COLO829 (cell line): ENCODE measurements around the gene CCAR1.
"Not testable (repeated sequence)": the region's sequence is repeated elsewhere in the genome, so short reads cannot be mapped to it uniquely, and the experiment has no call there.

Source experiments
- DNase-seq: peaks from one replicate; pipeline ENCODE4 v3.0.0; 2012; ENCODE audit warnings: low spot score

The CCAR1 gene

DNA sequence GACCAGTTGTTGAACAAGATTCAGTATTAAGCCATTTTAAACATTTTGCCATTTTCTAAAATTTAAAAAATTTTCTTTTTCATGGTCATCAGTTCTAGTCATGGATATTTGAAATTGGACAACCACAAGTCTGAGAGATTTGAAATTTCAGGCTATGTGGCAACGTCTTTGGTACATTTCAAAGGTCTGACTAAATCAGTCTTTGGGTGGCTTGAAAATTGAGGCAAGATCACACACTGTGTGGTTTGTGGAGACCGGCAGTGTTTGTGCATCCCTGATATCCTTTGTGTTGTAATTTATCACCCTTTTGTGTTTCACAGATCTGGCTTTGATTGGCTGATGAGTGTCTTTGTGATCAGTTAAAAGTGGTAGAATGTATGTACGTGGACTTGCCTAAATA is 35.7 kb downstream of the CCAR1 start:
- no peak for DNase-seq

GRCh38 chr10:68759223-68759863 is 38.3 kb downstream of the CCAR1 start:
- DNase-seq, result no peak

DNA sequence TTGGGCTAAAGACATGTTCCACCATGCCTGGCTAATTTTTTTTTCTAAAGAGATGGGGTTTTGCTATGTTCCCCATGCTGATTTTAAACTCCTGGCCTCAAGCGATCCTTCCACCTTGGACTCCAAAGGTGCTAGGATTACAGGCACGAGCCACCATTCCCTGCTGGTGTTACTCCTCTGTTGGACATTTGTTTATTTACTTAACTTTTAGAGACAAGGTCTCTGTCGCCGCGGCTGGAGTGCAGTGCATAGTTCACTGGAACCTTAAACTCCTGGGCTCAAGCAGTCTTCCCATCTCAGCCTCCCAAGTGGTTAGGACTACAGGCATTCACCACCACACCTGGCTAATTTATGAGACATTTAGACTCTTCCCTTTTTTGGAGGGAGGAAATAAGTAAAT is 38.9 kb downstream of the CCAR1 start:
- DNase-seq, result no peak

DNA sequence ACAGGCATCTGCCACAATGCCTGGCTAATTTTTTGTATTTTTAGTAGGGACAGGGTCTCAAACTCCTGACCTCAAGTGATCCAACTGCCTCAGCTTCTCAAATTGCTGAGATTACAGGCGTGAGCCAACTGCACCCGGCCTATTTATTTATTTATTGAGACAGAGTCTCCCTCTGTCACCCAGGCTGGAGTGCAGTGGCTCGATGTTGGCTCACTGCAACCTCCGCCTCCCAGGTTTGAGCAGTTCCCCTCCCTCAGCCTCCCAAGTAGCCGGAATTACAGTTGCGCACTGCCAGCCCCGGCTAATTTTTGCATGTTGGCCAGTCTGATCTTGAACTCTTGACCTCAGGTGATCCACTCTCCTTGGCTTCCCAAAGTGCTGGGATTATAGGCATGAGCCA is 46.4 kb downstream of the CCAR1 start:
- not testable (repeated sequence) for DNase-seq

DNA sequence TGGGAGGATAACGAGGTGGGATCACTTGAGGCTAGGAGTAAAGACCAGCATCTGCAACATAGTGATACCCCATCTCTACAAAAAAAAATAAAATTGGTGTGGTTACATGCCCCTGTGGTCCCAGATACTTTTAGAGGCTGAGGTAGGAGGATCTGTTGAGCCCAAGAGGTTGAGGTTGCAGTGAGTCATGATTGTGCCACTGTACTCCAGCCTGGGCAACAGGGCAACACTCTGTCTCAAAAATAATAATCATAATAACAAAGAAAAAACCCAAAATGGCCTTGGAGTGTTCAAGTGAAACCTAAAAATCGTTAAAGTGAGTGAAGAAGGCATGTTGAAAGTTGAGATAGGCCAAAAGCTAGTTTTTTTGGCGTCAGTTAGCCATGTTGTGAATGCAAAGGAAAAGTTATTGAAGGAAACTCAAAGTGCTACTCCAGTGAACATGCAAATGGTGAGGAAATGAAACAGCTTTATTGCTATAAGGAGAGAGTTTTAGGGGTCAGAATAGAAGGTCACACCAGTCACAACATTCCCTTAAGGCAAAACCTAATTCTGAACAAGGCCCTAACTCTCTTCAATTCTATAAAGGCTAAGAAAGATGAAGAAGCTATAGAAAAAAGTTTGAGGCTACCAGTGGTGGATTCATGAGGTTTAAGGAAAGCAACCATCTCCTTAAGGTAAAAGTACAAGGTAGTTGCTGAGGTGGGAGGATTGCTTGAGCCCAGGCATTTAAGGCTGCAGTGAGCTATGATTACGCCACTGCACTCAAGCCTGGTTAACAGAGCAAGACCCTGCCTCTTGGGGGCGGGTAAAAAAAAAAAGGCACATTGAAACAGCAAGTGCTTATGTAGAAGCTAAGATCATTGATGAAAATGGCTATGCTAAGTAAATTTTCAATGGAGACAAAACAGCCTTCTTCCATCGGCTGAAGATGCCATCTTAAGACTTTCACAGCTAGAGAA is 60.9 kb downstream of the CCAR1 start:
- DNase-seq, result no peak

- no peak for DNase-seq
Measured at GRCh38 chr10:68784476-68784875, 63.4 kb downstream of the CCAR1 start.

GRCh38 chr10:68787813-68788212 is 66.8 kb downstream of the CCAR1 start:
- no peak for DNase-seq

GRCh38 chr10:68790476-68790875 is 69.4 kb downstream of the CCAR1 start:
- DNase-seq, result no peak

DNA sequence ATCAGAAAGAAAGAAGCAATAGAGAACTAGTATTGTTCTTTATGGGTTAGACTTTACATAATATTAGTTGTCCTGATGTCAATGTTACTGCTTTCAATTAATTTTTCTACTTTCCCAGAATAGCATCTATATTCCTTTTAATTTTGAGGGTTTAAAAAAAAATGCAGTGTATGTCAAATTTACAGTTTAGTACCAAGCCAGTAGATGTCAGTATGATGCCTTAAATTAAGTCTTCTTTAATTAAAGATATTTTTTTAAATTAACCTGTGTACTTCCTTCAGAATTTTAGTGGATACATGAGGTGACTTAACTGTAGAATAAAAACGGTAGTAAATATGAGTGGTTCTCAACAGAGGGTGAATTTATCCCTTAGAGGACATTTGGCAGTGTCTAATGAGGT is 71.1 kb downstream of the CCAR1 start:
- DNase-seq, result no peak

GRCh38 chr10:68795886-68796532 is 75.0 kb downstream of the CCAR1 start:
- DNase-seq, result no peak

DNA sequence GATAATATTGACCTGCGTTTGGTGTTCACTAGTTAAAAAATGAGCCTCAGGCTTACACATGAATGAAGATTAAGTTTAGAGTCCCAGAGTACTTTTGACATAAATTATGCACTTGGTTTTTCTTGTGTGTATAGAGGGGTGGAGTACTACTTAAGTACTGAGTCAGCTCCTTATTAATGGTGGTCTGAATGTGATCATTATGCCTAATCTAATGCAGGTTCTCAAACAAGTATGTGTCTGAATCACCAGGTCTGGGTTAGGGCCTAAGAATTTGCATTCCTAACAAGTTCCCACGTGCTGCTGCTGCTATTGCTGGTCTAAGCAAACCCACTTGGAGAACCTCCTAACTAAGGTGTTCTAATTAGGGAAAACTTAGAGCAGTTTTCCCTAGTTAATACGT is 75.6 kb downstream of the CCAR1 start:
- no peak for DNase-seq

- no peak for DNase-seq
Measured at GRCh38 chr10:68800211-68800610, 79.2 kb downstream of the CCAR1 start.

DNA sequence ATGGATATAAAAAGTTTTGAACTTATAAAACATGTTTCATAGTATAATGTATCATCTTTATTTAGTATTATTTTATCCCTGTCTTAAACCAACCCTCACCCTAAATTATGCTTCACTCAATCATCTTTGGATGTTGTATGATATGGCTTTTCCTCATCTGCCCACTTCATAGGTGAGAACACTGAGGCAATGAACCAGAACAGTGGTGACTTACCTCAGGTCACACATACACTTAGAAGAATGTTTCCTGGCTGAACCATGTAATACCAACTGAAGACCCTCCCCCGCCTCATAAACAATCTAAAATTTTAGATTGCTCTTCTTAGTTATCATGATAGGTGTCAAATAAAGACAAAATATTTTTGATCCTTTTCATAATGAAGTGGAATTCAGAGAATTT is 83.7 kb downstream of the CCAR1 start:
- no peak for DNase-seq

DNA sequence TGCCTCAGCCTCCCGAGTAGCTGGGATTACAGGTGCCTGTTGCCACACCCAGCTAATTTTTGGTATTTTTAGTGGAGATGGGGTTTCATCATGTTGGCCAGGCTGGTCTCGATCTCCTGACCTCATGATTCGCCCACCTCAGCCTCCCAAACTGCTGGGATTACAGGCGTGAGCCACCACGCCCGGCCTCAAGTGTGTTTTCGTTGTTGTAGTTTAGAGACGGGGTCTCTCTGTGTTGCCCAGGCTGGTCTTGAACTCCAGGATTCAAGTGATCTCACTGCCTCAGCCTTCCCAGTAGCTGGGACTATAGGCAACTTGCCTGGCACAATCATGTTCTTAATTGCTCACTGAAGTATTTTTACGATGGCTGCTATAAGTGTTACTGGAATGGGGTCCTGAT is 89.8 kb downstream of the CCAR1 start:
- DNase-seq, result not testable (repeated sequence)

- DNase-seq, result no peak
Measured at GRCh38 chr10:68811314-68812009, 90.4 kb downstream of the CCAR1 start.

DNA sequence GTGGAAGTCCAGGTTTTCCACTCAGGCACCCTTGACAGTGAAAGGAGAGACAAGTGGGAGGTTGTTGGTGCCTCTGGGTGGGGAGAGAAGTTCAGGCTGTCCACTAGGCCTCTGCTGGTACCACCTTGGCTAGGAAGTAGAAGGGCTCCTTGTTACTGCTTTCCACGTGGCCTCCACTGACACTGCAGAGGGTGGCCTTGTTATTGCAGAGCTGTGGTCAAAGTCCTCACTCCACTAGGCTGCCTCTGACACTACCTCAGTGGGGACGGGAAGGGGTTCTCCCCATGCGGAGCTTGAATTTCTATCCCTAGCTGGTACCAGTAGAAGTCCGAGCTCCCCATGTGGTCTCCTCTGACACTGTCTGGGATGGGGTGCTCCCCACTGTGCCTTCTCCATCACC is 91.4 kb downstream of the CCAR1 start:
- no peak for DNase-seq

- no peak for DNase-seq
Measured at GRCh38 chr10:68813559-68813958, 92.5 kb downstream of the CCAR1 start.

DNA sequence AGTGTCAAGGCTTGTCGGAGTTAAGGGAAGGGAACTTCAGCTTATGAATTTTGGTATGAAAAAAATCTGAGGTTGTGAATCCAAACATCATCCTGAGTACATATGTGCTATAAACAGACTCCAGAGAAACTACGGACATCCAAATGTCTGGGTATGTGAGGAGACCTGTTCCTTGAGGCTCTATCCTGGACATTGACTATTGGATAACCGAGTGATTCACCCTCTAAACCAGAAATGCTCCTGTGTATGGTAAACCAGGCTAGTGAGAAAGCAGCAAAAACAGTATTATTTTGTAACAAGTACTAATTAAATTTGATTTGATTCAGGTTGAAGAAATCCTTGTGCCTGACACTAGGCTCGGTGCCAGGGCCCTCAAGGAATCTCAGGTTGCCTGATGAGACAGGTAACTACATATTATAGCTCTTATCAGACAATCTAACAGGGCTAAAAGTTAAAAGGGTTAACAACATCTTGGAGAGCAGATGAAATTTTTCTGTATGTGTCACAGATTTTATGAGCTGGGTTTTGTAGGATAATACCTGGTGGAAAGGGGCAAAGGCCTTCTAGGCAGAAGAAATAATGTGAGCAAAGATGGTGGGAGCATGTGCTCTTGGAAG is 95.9 kb downstream of the CCAR1 start:
- no peak for DNase-seq

DNA sequence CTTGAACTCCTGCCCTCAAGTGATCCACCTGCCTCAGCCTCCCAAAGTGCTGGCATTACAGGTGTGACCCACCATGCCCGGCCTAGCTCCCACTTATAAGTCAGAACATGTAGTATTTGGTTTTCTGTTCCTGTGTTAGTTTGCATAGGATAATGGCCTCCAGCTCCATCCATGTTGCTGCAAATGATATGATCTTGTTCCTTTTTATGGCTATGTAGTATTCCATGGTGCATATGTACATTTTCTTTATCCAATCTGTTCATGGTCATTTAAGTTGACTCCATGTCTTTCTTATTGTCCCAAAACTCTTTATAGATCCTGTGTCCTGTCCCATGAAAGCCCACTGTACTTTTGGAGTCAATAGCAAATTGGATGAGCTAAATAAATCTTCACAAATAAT is 99.3 kb downstream of the CCAR1 start:
- not testable (repeated sequence) for DNase-seq

- DNase-seq, result not testable (repeated sequence)
Measured at GRCh38 chr10:68822626-68823025, 101.6 kb downstream of the CCAR1 start.

DNA sequence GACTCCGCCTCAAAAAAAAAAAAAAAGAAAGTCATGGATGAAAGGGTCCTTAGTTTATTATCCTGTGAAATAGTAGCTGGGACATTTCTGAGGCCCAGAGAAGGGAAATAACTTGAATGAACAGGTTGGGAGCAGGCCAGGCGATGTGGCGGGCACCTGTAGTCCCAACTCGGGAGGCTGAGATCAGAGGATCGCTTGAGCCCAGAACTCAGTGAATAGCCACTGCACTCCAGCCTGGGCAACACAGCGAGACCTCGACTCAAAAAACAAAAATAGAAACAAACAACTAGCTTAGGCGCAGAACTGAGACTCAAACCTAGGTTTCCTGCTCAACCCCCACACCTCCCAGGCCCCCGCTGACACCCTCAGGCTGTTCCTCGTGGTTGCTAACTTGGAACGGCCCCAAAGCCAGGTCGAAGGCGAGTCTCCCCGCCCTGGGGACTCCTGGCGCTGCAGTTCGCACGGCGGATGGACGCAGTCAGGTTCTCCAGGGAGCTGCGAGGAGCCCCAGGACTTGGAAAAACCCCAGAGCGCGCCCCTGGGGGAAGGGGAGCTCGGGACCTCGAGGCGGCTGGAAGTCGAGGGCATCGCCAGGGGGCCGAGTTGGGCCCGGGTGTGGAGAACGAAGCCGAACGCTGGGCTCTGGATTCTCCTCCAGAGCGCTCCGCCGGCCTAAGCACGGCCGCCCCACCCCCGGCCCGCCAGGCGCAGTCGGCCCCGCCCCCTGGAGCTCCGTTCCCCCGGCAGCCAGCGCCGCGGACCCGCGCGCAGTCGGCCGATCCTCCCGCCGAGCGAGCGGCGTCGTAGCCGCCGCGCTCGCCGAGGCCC is 105.9 kb downstream of the CCAR1 start, which contains the start of gene STOX1:
Gene STOX1, plus strand, starts transcription at position 768 of the 828 bp plus-strand sequence. CDS start 93 bp downstream, outside the sequence.
- no peak for DNase-seq
